Measurements from ENCODE around the gene HMGXB4.
A peak's percentile ranks its signal among the peaks of the same experiment; 100 is the strongest.

HMGXB4 gene

DNA sequence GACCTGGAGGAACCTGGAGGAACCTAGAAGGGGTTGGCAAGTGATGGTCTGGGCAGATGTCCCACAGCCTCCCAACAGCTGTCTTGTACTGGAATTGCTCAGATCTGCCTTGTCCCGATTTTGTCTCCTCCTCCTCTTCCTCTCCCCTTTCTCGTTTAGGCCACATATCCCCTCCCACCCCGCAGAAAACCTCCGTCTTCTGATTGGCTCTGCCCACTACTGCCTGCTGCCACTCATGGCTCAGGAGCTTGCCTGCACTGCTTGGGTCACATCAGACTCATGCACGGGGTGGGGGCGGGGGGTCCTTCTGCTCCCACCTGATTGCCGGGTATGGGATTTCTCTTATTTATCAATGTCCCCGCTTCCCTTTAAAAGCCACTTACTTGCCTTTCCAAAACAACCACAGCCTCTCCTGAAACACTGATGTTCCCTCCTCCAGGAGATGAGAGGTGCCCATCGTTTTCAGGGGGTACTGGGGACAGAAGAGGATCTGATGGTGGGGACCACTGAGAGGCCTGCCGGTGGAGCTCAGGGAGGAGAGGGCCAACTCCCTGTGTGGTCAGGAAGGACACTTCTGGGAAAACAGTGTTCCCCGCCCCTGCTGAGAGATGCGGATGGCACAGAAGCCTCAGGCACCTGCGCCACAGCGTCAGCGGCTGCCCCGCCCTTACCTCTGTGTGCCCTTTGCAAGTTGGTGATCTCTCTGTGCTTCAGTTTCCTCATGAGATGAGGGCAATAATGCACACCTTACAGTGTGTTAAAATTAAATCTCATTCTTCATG, 57.1 kb downstream of the HMGXB4 start:
- Mint-ChIP-seq H3K9me3 (no peaks in the 10 kb centered on the region), H3K27me3 (ENCODE audit: low read depth) (no peaks in the 10 kb centered on the region), H3K36me3 (ENCODE audit: low read depth) (peaks cover 5% of the 10 kb centered on the region), H3K27ac (peak overlapping the region; percentile 70 to 96 (median 90)), H3K4me3 (peak overlapping the region in 2 of 3 experiments; percentile 28 to 41), H3K4me1 (peaks cover 57% of the 10 kb centered on the region)
- TF ChIP-seq CTCF (IDR thresholded peaks at IDR 0.05; ENCODE audit: unreplicated experiment in 3 of 3), result no peak

DNA sequence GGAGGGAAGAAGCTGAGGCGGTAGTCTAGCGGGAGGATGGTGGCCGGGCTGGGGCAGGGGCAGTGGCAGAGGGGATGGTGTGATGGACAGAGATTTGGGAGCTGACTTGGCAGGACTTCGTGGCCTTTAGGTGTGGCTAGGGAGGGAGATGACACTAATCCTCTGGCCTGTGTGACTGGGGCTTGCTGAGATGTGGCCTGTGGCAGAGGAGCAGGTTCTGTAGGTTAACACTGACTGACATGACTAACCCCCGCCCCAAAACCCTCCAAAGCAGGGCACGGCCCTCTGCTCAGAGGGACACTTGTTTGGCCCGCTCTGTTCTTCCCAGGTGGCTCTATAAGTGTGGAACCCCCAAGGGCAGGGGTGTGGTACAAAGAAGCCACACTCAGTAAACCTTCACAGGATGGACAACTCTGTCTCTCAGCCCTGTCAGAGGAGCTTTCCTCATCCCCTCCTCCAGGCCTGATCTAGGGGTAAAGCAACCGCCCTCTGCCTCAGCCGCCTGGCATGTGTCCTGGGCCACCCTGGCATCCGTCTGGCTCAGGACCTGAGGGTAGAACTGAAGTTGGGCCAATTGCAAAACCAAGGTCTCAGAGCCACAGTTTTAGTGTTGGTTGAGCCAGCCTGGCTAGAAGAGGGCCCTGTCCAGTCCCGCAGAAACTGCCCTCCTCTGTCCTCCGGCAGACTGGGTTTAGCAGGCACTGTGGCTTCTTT, 58.0 kb downstream of the HMGXB4 start:
- no peak overlapping the region for H3K4me3 Mint-ChIP-seq
- no peaks in the 10 kb centered on the region for H3K27me3 Mint-ChIP-seq (ENCODE audit: low read depth)
- H3K27ac Mint-ChIP-seq, result peak overlapping the region in 1 of 3 experiments; percentile 49
- TF ChIP-seq CTCF (IDR thresholded peaks at IDR 0.05; ENCODE audit: unreplicated experiment in 3 of 3), result no peak
- H3K9me3 Mint-ChIP-seq, result no peaks in the 10 kb centered on the region
- peaks cover 5% of the 10 kb centered on the region for H3K36me3 Mint-ChIP-seq (ENCODE audit: low read depth)
- H3K4me1 Mint-ChIP-seq, result peaks cover 50% of the 10 kb centered on the region

GRCh38 chr22:35315855-35316745, 58.8 kb downstream of the HMGXB4 start:
- no peaks in the 10 kb centered on the region for H3K27me3 Mint-ChIP-seq (ENCODE audit: low read depth)
- H3K36me3 Mint-ChIP-seq (ENCODE audit: low read depth), result peaks cover 8% of the 10 kb centered on the region
- no peak overlapping the region for H3K4me3 Mint-ChIP-seq
- H3K9me3 Mint-ChIP-seq, result no peaks in the 10 kb centered on the region
- no peak for TF ChIP-seq CTCF (IDR thresholded peaks at IDR 0.05; ENCODE audit: unreplicated experiment in 3 of 3)
- H3K27ac Mint-ChIP-seq, result no peak overlapping the region
- H3K4me1 Mint-ChIP-seq, result peaks cover 42% of the 10 kb centered on the region

DNA sequence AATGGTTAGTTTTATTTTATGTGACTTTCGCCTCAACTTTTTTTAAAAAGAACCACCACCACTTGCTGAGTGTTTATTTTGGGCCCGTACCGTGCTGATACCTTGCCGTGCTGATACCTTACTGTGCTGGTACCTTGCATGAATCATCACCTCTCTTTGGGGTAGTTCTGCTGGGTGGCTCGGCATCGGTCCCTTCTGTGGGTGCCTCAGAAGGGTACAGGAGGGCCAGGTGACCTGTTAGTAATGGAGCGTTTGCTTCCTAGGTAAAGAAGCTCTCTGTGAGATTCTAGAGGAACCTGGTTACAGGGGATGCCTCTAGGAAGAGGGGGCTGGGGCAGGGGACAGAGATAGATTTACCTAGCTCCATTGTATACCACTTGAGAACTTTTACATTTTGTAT, 59.5 kb downstream of the HMGXB4 start:
- Mint-ChIP-seq H3K4me3 (no peak overlapping the region), H3K9me3 (no peaks in the 10 kb centered on the region), H3K36me3 (ENCODE audit: low read depth) (peaks cover 8% of the 10 kb centered on the region), H3K27ac (no peak overlapping the region), H3K4me1 (peaks cover 36% of the 10 kb centered on the region), H3K27me3 (ENCODE audit: low read depth) (no peaks in the 10 kb centered on the region)
- TF ChIP-seq CTCF (IDR thresholded peaks at IDR 0.05; ENCODE audit: unreplicated experiment in 3 of 3), result no peak

- H3K9me3 Mint-ChIP-seq, result no peaks in the 10 kb centered on the region
- H3K4me1 Mint-ChIP-seq, result peaks cover 30% of the 10 kb centered on the region
- no peak overlapping the region for H3K27ac Mint-ChIP-seq
- no peak overlapping the region for H3K4me3 Mint-ChIP-seq
- H3K36me3 Mint-ChIP-seq (ENCODE audit: low read depth), result peaks cover 12% of the 10 kb centered on the region
- TF ChIP-seq CTCF (IDR thresholded peaks at IDR 0.05; ENCODE audit: unreplicated experiment in 3 of 3), result no peak
- no peaks in the 10 kb centered on the region for H3K27me3 Mint-ChIP-seq (ENCODE audit: low read depth)
These were observed 60.5 kb downstream of the HMGXB4 start for GRCh38 chr22:35317680-35318290.

Data from nephron (organoid).